Keratinocyte (primary cell): ENCODE results near the gene LSM3.

Source experiments
- EZH2 ChIP-seq: IDR thresholded peaks from one replicate; pipeline ENCODE4 v1.6.1; 2012; ENCODE audit warnings: inconsistent platforms, mild to moderate bottlenecking, low read length, moderate library complexity
- TF ChIP-seq, protein P1 (sequence below), 3 experiments: IDR thresholded peaks in 1 of 3; conservative IDR thresholded peaks in 1 of 3; optimal IDR thresholded peaks in 1 of 3; 2 replicates in 2 of 3; 3 replicates in 1 of 3; pipeline versions ENCODE3 to v1.5.1; 2011; ENCODE audit warnings: low read length in 3 of 3, mild to moderate bottlenecking in 3 of 3, moderate library complexity in 2 of 3, control low read depth in 1 of 3, inconsistent platforms in 1 of 3; ENCODE audit not compliant: insufficient read depth in 2 of 3; ENCODE audit errors: extremely low read depth in 1 of 3

DNA sequence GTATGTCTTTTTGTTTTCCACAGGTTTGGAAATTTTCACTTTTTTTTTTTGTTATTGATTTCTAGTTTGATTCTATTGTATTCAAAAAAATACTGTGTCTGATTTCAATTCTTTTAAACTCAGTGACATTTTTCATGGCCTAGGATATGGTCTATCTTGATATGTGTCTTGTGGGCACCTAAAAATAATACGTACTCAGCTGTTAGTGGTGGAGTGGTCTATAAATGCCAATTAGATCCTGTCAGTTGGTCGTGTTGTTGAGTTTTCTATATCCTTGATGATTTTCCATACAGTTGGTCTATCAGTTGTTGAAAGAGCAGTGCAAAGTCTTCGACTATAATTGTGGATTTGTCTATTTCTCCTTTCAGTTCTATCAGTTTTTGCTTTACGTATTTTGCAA lies 61.7 kb downstream of the LSM3 start:
- TF ChIP-seq, protein P1, sequence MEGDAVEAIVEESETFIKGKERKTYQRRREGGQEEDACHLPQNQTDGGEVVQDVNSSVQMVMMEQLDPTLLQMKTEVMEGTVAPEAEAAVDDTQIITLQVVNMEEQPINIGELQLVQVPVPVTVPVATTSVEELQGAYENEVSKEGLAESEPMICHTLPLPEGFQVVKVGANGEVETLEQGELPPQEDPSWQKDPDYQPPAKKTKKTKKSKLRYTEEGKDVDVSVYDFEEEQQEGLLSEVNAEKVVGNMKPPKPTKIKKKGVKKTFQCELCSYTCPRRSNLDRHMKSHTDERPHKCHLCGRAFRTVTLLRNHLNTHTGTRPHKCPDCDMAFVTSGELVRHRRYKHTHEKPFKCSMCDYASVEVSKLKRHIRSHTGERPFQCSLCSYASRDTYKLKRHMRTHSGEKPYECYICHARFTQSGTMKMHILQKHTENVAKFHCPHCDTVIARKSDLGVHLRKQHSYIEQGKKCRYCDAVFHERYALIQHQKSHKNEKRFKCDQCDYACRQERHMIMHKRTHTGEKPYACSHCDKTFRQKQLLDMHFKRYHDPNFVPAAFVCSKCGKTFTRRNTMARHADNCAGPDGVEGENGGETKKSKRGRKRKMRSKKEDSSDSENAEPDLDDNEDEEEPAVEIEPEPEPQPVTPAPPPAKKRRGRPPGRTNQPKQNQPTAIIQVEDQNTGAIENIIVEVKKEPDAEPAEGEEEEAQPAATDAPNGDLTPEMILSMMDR (optimal IDR thresholded peaks at IDR 0.05 in 1 of 3, IDR thresholded peaks at IDR 0.05 in 1 of 3, conservative IDR thresholded peaks at IDR 0.05 in 1 of 3; ENCODE audit: extremely low read depth in 1 of 3, insufficient read depth in 2 of 3, low read length in 3 of 3): no peak
- TF ChIP-seq EZH2: no peak
